ENCODE measurements around the gene C1orf167. TPM values are rescaled to one million over a fixed set of nuclear protein-coding genes. Genes with fewer than 3 reads are reported as not detected.
A peak's percentile ranks its signal among the peaks of the same experiment; 100 is the strongest.

Gene C1orf167
- total and polyA plus RNA-seq, 2 of the 13 experiments (the other 11 are each of a cell fraction or from before 2014, with no cell fraction given), result not detected

GRCh38 chr1:11736746-11737639 is 25.0 kb upstream of the C1orf167 start (continued):
- TF ChIP-seq HOXA3 (CRISPR knock-in tag; IDR thresholded peaks at IDR 0.05) (no peak), ATF5 (CRISPR knock-in tag; IDR thresholded peaks at IDR 0.05; ENCODE audit: low read depth) (no peak), ATF2 (CRISPR knock-in tag; IDR thresholded peaks at IDR 0.05) (no peak), SAFB2 (CRISPR knock-in tag; IDR thresholded peaks at IDR 0.05; ENCODE audit: borderline replicate concordance, low read depth) (no peak), CBX5 (CRISPR knock-in tag; IDR thresholded peaks at IDR 0.05; ENCODE audit: borderline replicate concordance) (0 out of 2 replicates have a peak, but pooled peaks have one; percentile 11), SATB2 (CRISPR knock-in tag; IDR thresholded peaks at IDR 0.05) (no peak), ZMYM3 (CRISPR knock-in tag; IDR thresholded peaks at IDR 0.05) (no peak), ZNF431 (CRISPR knock-in tag; IDR thresholded peaks at IDR 0.05; ENCODE audit: borderline replicate concordance, low read depth) (no peak), KAT2B (IDR thresholded peaks at IDR 0.05; ENCODE audit: borderline replicate concordance, low read depth, low read length) (no peak), FOXP4 (CRISPR knock-in tag; IDR thresholded peaks at IDR 0.05) (no peak), ZNF292 (CRISPR knock-in tag; IDR thresholded peaks at IDR 0.05; ENCODE audit: borderline replicate concordance, low read depth) (no peak), HES4 (CRISPR knock-in tag; IDR thresholded peaks at IDR 0.05; ENCODE audit: borderline replicate concordance) (no peak), GLI4 (CRISPR knock-in tag; IDR thresholded peaks at IDR 0.05; ENCODE audit: borderline replicate concordance) (no peak), ZNF772 (CRISPR knock-in tag; IDR thresholded peaks at IDR 0.05) (no peak), GFI1 (CRISPR knock-in tag; IDR thresholded peaks at IDR 0.05; ENCODE audit: borderline replicate concordance) (no peak), CHD4 (IDR thresholded peaks at IDR 0.05; ENCODE audit: borderline replicate concordance, low read length) (no peak), SIX1 (CRISPR knock-in tag; IDR thresholded peaks at IDR 0.05; ENCODE audit: borderline replicate concordance) (no peak), MXD1 (CRISPR knock-in tag; IDR thresholded peaks at IDR 0.05) (no peak), ZFX (CRISPR knock-in tag; IDR thresholded peaks at IDR 0.05; ENCODE audit: low read depth) (no peak), ZNF782 (CRISPR knock-in tag; IDR thresholded peaks at IDR 0.05; ENCODE audit: borderline replicate concordance) (no peak), HNF4A (CRISPR knock-in tag; IDR thresholded peaks at IDR 0.05) (peak; percentile 70), ZNF180 (CRISPR knock-in tag; IDR thresholded peaks at IDR 0.05; ENCODE audit: borderline replicate concordance, low read depth) (no peak), POGK (CRISPR knock-in tag; conservative IDR thresholded peaks at IDR 0.05) (no peak)

Measured in HepG2 (cell line).